ENCODE results near the gene YIPF7. TPM values are rescaled to one million over a fixed set of nuclear protein-coding genes. Genes with fewer than 3 reads are reported as not detected.

YIPF7 gene
- total RNA-seq, result not detected in 2 replicates

DNA sequence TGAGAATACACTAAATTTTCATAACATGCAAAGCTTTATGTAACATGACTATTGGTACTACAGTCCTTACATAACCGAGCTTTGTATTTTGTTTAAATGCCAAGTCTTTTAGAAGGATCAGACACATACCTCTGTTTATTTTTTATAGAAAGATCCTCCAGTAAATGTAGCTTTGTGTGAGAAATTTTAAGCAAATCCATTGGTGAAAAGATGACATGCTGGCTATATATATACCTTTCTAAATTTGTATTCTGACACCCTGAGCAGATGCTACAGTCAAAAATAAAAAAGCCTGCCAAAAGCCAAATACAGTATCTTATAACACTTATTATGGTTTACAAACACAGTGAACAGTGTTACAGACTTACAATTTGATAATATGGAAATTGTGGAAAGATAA, at the start of gene YIPF7:
Gene YIPF7, minus strand, starts transcription at position 201 of the 400 bp plus-strand sequence. CDS start 1,525 bp downstream, outside the sequence.

DNA sequence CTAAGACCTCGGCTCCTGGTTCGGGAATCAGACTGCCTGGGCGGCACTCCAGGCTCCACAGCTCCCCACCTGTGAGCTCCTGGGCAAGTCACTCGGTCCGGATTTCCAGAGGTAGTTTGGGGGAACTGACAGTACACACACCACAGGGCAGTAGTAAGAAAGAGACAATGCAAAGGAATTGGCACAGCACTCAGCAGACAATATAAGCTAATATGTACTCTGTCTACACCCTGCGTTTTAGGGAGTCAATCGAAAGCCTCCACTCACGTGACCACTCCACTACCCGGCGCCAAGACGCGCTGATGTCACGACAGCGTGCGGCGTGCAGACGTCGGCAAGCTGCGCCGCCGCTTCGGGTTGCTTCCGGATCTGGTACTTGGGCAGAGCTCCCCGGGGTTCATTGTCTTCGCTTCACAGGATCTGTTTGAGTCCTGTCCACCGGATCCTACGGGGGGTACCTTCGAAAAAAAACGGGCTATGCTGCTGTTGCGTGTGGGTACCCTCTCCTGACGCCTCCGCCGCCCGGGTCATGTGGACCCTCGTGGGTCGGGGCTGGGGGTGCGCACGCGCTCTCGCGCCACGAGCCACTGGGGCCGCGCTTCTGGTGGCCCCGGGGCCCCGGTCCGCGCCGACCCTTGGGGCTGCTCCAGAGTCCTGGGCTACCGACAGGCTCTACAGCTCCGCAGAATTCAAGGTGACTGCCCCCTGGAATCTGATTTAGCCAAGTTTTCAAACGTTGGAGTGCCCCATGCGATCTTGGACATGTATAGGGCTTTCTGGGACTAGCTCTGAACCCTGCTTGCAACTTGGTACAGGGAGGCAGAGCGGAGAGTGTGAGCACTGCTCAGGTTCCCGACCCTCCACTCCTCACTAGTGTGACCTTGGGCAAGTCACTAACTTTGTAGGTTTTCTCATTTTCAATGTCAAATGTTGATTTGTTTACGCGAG, 26.9 kb upstream of the YIPF7 start, which contains the start of gene GUF1:
Gene GUF1, plus strand, starts transcription at position 327 of the 948 bp plus-strand sequence. Its CDS starts 203 bp downstream, at position 530.

Other genes with a start within 250 kb of the YIPF7 start
- gene KCTD8, start 202.8 kb downstream of the YIPF7 start, total RNA-seq, result 0.58 TPM in 1 of 2 replicates, not detected in the other
- gene GUF1, start 26.8 kb upstream of the YIPF7 start, total RNA-seq, result 15.2 and 17.9 TPM in 2 replicates
- gene GNPDA2, start 74.9 kb upstream of the YIPF7 start, total RNA-seq, result 25.4 and 35.6 TPM in 2 replicates